Activated CD8-positive, alpha-beta memory T cell treated with anti-CD3 and anti-CD28 coated beads, Interleukin-2, amount 10 ng/mL, durations not matched to agents 7 days and 5 days (primary cell): ENCODE measurements around the gene PLXND1. TPM values are rescaled to one million over a fixed set of nuclear protein-coding genes. Genes with fewer than 3 reads are reported as not detected.

Experiments used
- ATAC-seq: fragments of 150-1000 bp; cut with Tn5 transposase; one replicate; pipeline ENCODE4 v1.10.0; 2021; ENCODE audit warnings: moderate library complexity
- CTCF ChIA-PET: fragments of 350-600 bp; sonication (Branson Sonifier 250); formaldehyde crosslinking; loops from one replicate; lab custom pipeline; 2021; ENCODE audit warnings: antibody characterized with exemption; lab: Charles Lee
- DNase-seq: peaks from one replicate; pipeline ENCODE4 v3.0.0-alpha.2; 2020
- H3K27ac Mint-ChIP-seq: one replicate; pipeline ENCODE4 v1.8.0; 2021; ENCODE audit warnings: mild to moderate bottlenecking, mixed read lengths
- H3K27me3 Mint-ChIP-seq: one replicate; pipeline ENCODE4 v1.8.0; 2021; ENCODE audit warnings: mixed read lengths
- H3K36me3 Mint-ChIP-seq: one replicate; pipeline ENCODE4 v1.8.0; 2021; ENCODE audit warnings: mild to moderate bottlenecking, mixed read lengths
- H3K4me1 Mint-ChIP-seq: one replicate; pipeline ENCODE4 v1.8.0; 2021; ENCODE audit warnings: mixed read lengths
- H3K4me3 Mint-ChIP-seq: one replicate; pipeline ENCODE4 v1.8.0; 2021; ENCODE audit warnings: mild to moderate bottlenecking, moderate library complexity, mixed read lengths
- H3K9me3 Mint-ChIP-seq: one replicate; pipeline ENCODE4 v1.8.0; 2022; ENCODE audit warnings: low read depth, mixed read lengths
- total RNA-seq, 2 experiments: library from RNA; stranded (reverse); gene quantifications; one replicate each; pipeline ENCODE4 v1.2.3, GENCODE V29; 2021

The PLXND1 gene
- total RNA-seq, 2 experiments from 2014 or later, result 1.1 to 3.0 TPM

- no peak for DNase-seq
- no peak for ATAC-seq
- Mint-ChIP-seq H3K9me3 (no peaks in the 10 kb centered on the region), H3K36me3 (no peaks in the 10 kb centered on the region), H3K27ac (no peak overlapping the region), H3K4me3 (no peak overlapping the region), H3K27me3 (no peaks in the 10 kb centered on the region), H3K4me1 (no peaks in the 10 kb centered on the region)
- CTCF ChIA-PET, result interaction anchor here (0.7 kb wide), 1 partner anchor 398 kb away, joined by 3 read pairs; no protein-coding TSS in a partner anchor
Observed at GRCh38 chr3:129530251-129530791, 76.2 kb downstream of the PLXND1 start.

- no peak for ATAC-seq
- CTCF ChIA-PET, result no interaction called here
- no peaks in the 10 kb centered on the region for H3K27me3 Mint-ChIP-seq
- DNase-seq, result no peak
- H3K9me3 Mint-ChIP-seq, result no peaks in the 10 kb centered on the region
- no peaks in the 10 kb centered on the region for H3K36me3 Mint-ChIP-seq
- no peak overlapping the region for H3K4me3 Mint-ChIP-seq
- no peaks in the 10 kb centered on the region for H3K4me1 Mint-ChIP-seq
- H3K27ac Mint-ChIP-seq, result no peak overlapping the region
Observed at GRCh38 chr3:129529436-129530210, 76.9 kb downstream of the PLXND1 start.

DNA sequence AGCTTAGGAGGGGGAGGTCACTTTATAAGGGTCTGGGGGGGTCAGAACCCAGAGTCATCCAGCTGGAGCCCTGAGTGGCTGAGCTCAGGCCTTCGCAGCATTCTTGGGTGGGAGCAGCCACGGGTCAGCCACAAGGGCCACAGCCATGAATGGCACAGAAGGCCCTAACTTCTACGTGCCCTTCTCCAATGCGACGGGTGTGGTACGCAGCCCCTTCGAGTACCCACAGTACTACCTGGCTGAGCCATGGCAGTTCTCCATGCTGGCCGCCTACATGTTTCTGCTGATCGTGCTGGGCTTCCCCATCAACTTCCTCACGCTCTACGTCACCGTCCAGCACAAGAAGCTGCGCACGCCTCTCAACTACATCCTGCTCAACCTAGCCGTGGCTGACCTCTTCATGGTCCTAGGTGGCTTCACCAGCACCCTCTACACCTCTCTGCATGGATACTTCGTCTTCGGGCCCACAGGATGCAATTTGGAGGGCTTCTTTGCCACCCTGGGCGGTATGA lies 77.8 kb downstream of the PLXND1 start, which contains the start of gene RHO:
RHO (plus strand) TSS at position 51 of the 512 bp plus-strand sequence; CDS start at position 146, 95 bp downstream.
- Mint-ChIP-seq H3K36me3 (no peaks in the 10 kb centered on the region), H3K4me3 (no peak within 1 kb of the TSS), H3K9me3 (no peaks in the 10 kb centered on the region), H3K27me3 (no peaks in the 10 kb centered on the region), H3K27ac (no peak within 1 kb of the TSS), H3K4me1 (no peaks in the 10 kb centered on the region)
- no peak for ATAC-seq
- DNase-seq, result no peak
- CTCF ChIA-PET, result no interaction called here

DNA sequence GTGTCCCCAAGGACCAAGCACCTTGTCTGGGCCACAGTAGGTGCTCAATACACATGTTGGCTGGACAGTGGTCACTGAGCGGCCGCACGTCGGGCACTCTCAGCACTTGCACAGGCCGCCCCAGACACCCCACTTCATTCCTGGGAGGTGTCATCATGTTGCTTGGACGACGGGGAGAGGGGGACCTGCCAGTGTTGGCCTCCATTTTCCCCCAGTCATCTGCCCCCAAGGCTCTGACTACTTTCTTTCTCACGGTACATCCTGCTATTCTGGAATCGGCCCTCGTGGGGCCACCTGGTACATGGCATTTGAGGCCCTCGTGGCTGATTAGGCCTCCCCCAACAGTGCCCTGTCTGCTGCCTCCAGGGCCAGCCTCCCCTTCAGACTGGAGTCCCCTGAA lies 79.2 kb downstream of the PLXND1 start:
- Mint-ChIP-seq H3K4me3 (no peak overlapping the region), H3K36me3 (no peaks in the 10 kb centered on the region), H3K4me1 (no peaks in the 10 kb centered on the region), H3K27me3 (no peaks in the 10 kb centered on the region), H3K27ac (no peak overlapping the region), H3K9me3 (no peaks in the 10 kb centered on the region)
- CTCF ChIA-PET, result no interaction called here
- DNase-seq (no peak), ATAC-seq (no peak)

DNA sequence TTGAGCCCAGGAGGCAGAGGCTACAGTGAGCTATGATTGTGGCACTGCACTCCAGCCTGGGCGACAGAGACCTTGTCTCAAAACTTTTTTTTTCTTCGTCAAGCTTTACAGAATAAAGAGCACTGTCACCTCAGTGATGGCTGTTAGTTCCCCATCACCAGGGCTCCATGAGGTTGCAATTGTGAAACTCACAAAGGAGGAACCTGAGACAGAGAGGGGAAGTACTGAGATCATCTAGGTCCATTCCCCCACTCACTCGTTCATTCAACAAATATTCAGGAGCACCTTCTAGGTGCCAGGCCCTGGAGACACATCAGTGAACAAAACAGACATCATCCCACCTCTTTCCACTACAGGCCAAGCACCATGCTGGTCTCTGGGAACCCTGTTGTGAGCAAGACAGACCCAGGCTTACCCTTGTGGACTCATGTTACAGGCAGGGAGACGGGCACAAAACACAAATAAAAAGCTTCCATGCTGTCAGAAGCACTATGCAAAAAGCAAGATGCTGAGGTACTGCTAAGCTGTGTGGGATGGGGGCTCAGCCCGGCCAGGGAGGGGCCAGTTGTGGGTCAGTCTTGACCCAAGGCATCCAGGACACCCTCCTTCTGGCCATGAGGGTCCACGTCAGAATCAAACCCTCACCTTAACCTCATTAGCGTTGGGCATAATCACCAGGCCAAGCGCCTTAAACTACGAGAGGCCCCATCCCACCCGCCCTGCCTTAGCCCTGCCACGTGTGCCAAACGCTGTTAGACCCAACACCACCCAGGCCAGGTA lies 80.2 kb downstream of the PLXND1 start:
- Mint-ChIP-seq H3K27ac (no peak overlapping the region), H3K4me3 (no peak overlapping the region), H3K4me1 (no peaks in the 10 kb centered on the region), H3K27me3 (no peaks in the 10 kb centered on the region), H3K36me3 (no peaks in the 10 kb centered on the region), H3K9me3 (no peaks in the 10 kb centered on the region)
- CTCF ChIA-PET, result interaction anchor here (1.5 kb wide), 1 partner anchor 36 kb away, joined by 5 read pairs; no protein-coding TSS in a partner anchor
- no peak for DNase-seq
- ATAC-seq, result no peak

GRCh38 chr3:129525341-129525968 lies 81.0 kb downstream of the PLXND1 start:
- DNase-seq (no peak), ATAC-seq (no peak)
- Mint-ChIP-seq H3K27ac (no peak overlapping the region), H3K4me3 (no peak overlapping the region), H3K36me3 (no peaks in the 10 kb centered on the region), H3K27me3 (no peaks in the 10 kb centered on the region), H3K9me3 (no peaks in the 10 kb centered on the region), H3K4me1 (no peaks in the 10 kb centered on the region)
- CTCF ChIA-PET, result interaction anchor here (1.5 kb wide), 1 partner anchor 35 kb away, joined by 5 read pairs; no protein-coding TSS in a partner anchor

- no peak overlapping the region for H3K4me3 Mint-ChIP-seq
- no peaks in the 10 kb centered on the region for H3K36me3 Mint-ChIP-seq
- CTCF ChIA-PET, result interaction anchor here (1.2 to 1.3 kb wide), 2 partner anchors 11 to 53 kb away, joined by 3 to 4 read pairs; no protein-coding TSS in a partner anchor
- ATAC-seq (no peak), DNase-seq (no peak)
- H3K27me3 Mint-ChIP-seq, result no peaks in the 10 kb centered on the region
- no peak overlapping the region for H3K27ac Mint-ChIP-seq
- no peaks in the 10 kb centered on the region for H3K4me1 Mint-ChIP-seq
- H3K9me3 Mint-ChIP-seq, result no peaks in the 10 kb centered on the region
Observed at GRCh38 chr3:129524081-129524480, 82.4 kb downstream of the PLXND1 start.

DNA sequence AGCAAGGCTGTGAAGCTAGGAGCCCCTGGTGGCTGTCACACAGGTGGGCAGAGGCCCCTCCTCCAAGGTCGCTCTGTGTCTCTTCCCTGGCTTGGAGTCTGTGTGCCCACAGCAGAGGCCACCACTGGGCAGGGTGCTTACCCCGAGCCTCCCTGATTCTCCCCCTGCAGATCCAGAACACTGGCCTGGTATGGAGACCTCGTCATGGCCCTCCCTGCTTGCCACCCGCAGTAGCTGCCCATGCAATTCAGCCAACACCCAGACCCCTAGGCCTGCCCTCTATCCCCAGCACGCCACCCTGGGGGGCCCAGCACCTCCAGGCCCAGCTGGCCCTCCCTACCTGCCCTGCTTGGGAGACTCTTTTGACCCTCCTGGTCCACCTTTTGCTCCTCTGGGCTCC lies 83.5 kb downstream of the PLXND1 start:
- no peaks in the 10 kb centered on the region for H3K4me1 Mint-ChIP-seq
- no peak overlapping the region for H3K27ac Mint-ChIP-seq
- DNase-seq, result no peak
- no peak for ATAC-seq
- no peak overlapping the region for H3K4me3 Mint-ChIP-seq
- no peaks in the 10 kb centered on the region for H3K9me3 Mint-ChIP-seq
- H3K27me3 Mint-ChIP-seq, result no peaks in the 10 kb centered on the region
- CTCF ChIA-PET, result interaction anchor here (1.3 kb wide), 1 partner anchor 54 kb away, joined by 4 read pairs; no protein-coding TSS in a partner anchor
- H3K36me3 Mint-ChIP-seq, result no peaks in the 10 kb centered on the region

DNA sequence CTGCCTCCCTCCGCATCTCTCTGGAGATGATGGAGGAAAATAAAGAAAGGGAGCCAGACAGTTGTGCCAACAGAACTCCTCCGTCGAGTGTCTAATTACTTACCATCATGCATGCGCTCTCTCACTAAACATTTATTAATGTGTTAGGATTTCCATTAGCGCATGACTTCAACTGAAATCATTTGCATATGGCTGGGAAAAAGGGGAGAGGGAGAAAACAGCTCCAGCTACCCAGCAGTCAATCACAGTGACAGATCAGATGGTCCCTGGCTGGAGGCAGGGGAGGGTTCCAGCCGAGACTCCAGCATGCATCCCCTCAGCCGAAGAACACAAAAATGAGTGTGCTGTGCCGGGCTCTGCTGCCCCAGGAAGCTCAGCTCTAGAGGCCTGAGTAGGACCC lies 84.9 kb downstream of the PLXND1 start:
- Mint-ChIP-seq H3K27ac (no peak overlapping the region), H3K27me3 (no peaks in the 10 kb centered on the region)

GRCh38 chr3:129520960-129521359 lies 85.5 kb downstream of the PLXND1 start:
- H3K27ac Mint-ChIP-seq, result no peak overlapping the region
- H3K27me3 Mint-ChIP-seq, result no peaks in the 10 kb centered on the region
- CTCF ChIA-PET, result no interaction called here
- DNase-seq (no peak), ATAC-seq (no peak)
- H3K9me3 Mint-ChIP-seq, result no peaks in the 10 kb centered on the region
- H3K4me3 Mint-ChIP-seq, result no peak overlapping the region
- no peaks in the 10 kb centered on the region for H3K4me1 Mint-ChIP-seq
- H3K36me3 Mint-ChIP-seq, result no peaks in the 10 kb centered on the region

More for the DNA sequence above, 84.9 kb downstream of the PLXND1 start:
- CTCF ChIA-PET, result no interaction called here
- Mint-ChIP-seq H3K9me3 (no peaks in the 10 kb centered on the region), H3K4me3 (no peak overlapping the region), H3K36me3 (no peaks in the 10 kb centered on the region), H3K4me1 (no peaks in the 10 kb centered on the region)
- ATAC-seq (no peak), DNase-seq (no peak)

- Mint-ChIP-seq H3K36me3 (no peaks in the 10 kb centered on the region), H3K27ac (no peak overlapping the region), H3K4me1 (no peaks in the 10 kb centered on the region), H3K27me3 (no peaks in the 10 kb centered on the region), H3K4me3 (no peak overlapping the region), H3K9me3 (no peaks in the 10 kb centered on the region)
- CTCF ChIA-PET, result no interaction called here
- DNase-seq (no peak), ATAC-seq (no peak)
Observed at GRCh38 chr3:129519896-129520715, 86.4 kb downstream of the PLXND1 start.

GRCh38 chr3:129519449-129519848 lies 87.0 kb downstream of the PLXND1 start:
- DNase-seq (no peak), ATAC-seq (no peak)
- H3K4me3 Mint-ChIP-seq, result no peak overlapping the region
- no peak overlapping the region for H3K27ac Mint-ChIP-seq
- H3K36me3 Mint-ChIP-seq, result no peaks in the 10 kb centered on the region
- no peaks in the 10 kb centered on the region for H3K4me1 Mint-ChIP-seq
- no peaks in the 10 kb centered on the region for H3K27me3 Mint-ChIP-seq
- CTCF ChIA-PET, result no interaction called here
- H3K9me3 Mint-ChIP-seq, result no peaks in the 10 kb centered on the region
